Thyroid gland (tissue), 4 donors: ENCODE results near the gene CD8A. TPM values are rescaled to one million over a fixed set of nuclear protein-coding genes. Genes with fewer than 3 reads are reported as not detected.

Experiments
- DNase-seq, 2 donors: peaks; one replicate each; pipeline ENCODE4 v3.0.0-alpha.2; 2019
- H3K27ac ChIP-seq, 3 donors: fragments of 200-600 bp; sonication (generic); 1 replicate in 2 of 3; 2 replicates in 1 of 3; pipeline ENCODE4 v1.5.1; 2016 to 2019; ENCODE audit warnings: mild to moderate bottlenecking in 1 of 3, moderate library complexity in 1 of 3
- H3K27me3 ChIP-seq: fragments of 200-600 bp; sonication (generic); one replicate; pipeline ENCODE4 v1.5.1; 2019
- H3K36me3 ChIP-seq, 2 donors: fragments of 200-600 bp; sonication (generic); one replicate each; pipeline ENCODE4 v1.5.1; 2016 to 2019
- H3K4me1 ChIP-seq, 2 donors: fragments of 200-600 bp; sonication (generic); one replicate each; pipeline ENCODE4 v1.5.1; 2017 to 2019
- H3K4me3 ChIP-seq, 3 donors: fragments of 200-600 bp; sonication (generic); replicated peaks in 1 of 3; 1 replicate in 2 of 3; 2 replicates in 1 of 3; pipeline ENCODE4 v1.5.1; 2016; ENCODE audit warnings: mild to moderate bottlenecking in 1 of 3
- H3K9me3 ChIP-seq: fragments of 200-600 bp; sonication (generic); one replicate; pipeline ENCODE4 v1.5.1; 2017
- CTCF ChIP-seq, 6 experiments: fragments of 200-600 bp in 3 of 6; fragments of 450-650 bp in 3 of 6; sonication (generic) in 3 of 6; IDR thresholded peaks; one replicate each; pipeline ENCODE4 v1.5.1; 2016 to 2019; ENCODE audit warnings: antibody characterized with exemption in 6 of 6, mild to moderate bottlenecking in 2 of 6, inconsistent platforms in 1 of 6, moderate library complexity in 1 of 6
- POLR2A ChIP-seq, 2 donors: fragments of 450-650 bp; IDR thresholded peaks; one replicate each; pipeline ENCODE4 v1.6.1; 2017; ENCODE audit warnings: antibody characterized with exemption in 2 of 2, mild to moderate bottlenecking in 2 of 2, moderate library complexity in 1 of 2
- WGBS, 2 donors: methylation state at CpG; one replicate each; pipeline ENCODE4 v1.1.5; 2017; 5-methylcytosine and 5-hydroxymethylcytosine counted together
- intact Hi-C: fragments of 100-400 bp; cut with DNase I; formaldehyde crosslinking; loops from one replicate; pipeline ENCODE4 v1.15.1; 2023
- total RNA-seq, 4 donors: library from RNA; depleted of rRNA; stranded (reverse); fragments of >200 nt; gene quantifications; one replicate each; pipeline ENCODE4 v1.2.3, GENCODE V29; 2016

Gene CD8A
- total RNA-seq, 4 donors from 2014 or later: 1.2 to 4.3 (median 2.3) TPM

GRCh38 chr2:86807468-86808275 is 17.0 kb upstream of the CD8A start:
- Histone ChIP-seq H3K9me3 (no peaks in the 10 kb centered on the region), H3K36me3 (no peaks in the 10 kb centered on the region), H3K27ac (peak overlapping the region in 2 of 3 donors; percentile 27 to 74), H3K4me1 (peaks cover 0 to 29% of the 10 kb centered on the region in 2 donors), H3K4me3 (peak overlapping the region; percentile 34 to 53 (median 35)), H3K27me3 (peaks cover 5% of the 10 kb centered on the region)
- intact Hi-C loops: no loop called here
- DNase-seq: peak; percentile 79 to 80
- 1% methylated on average over 33 to 39 of the region's 51 CpGs for WGBS, 2 donors
- TF ChIP-seq POLR2A (IDR thresholded peaks at IDR 0.05) (no peak), CTCF (IDR thresholded peaks at IDR 0.05) (no peak)

- no peak for TF ChIP-seq CTCF (IDR thresholded peaks at IDR 0.05)
- TF ChIP-seq POLR2A (IDR thresholded peaks at IDR 0.05): no peak
- H3K27me3 ChIP-seq: peaks cover 5% of the 10 kb centered on the region
- H3K4me1 ChIP-seq: peaks cover 0 to 29% of the 10 kb centered on the region in 2 donors
- H3K9me3 ChIP-seq: no peaks in the 10 kb centered on the region
- peak in 1 of 2 donors; percentile 26 for DNase-seq
- 17 to 25% methylated on average over 11 of the region's 11 CpGs for WGBS, 2 donors
- H3K27ac ChIP-seq: peak overlapping the region in 1 of 3 donors; percentile 74
- H3K4me3 ChIP-seq: peak overlapping the region; percentile 34 to 53 (median 35)
- H3K36me3 ChIP-seq: no peaks in the 10 kb centered on the region
- intact Hi-C loops: no loop called here
These were observed 16.4 kb upstream of the CD8A start for GRCh38 chr2:86807133-86807467.

- WGBS, 2 donors: 81 to 89% methylated on average over 20 to 21 of the region's 21 CpGs
- H3K36me3 ChIP-seq: no peaks in the 10 kb centered on the region
- peaks cover 5% of the 10 kb centered on the region for H3K27me3 ChIP-seq
- H3K4me1 ChIP-seq: peaks cover 0 to 29% of the 10 kb centered on the region in 2 donors
- TF ChIP-seq CTCF (IDR thresholded peaks at IDR 0.05): no peak
- TF ChIP-seq POLR2A (IDR thresholded peaks at IDR 0.05): no peak
- no peak overlapping the region for H3K27ac ChIP-seq
- no peak for DNase-seq
- no peak overlapping the region for H3K4me3 ChIP-seq
- no peaks in the 10 kb centered on the region for H3K9me3 ChIP-seq
- intact Hi-C loops: no loop called here
These were observed 15.5 kb upstream of the CD8A start for GRCh38 chr2:86806059-86806857.

- intact Hi-C loops: no loop called here
- H3K27ac ChIP-seq: no peak overlapping the region
- no peaks in the 10 kb centered on the region for H3K36me3 ChIP-seq
- H3K4me1 ChIP-seq: no peaks in the 10 kb centered on the region
- H3K9me3 ChIP-seq: no peaks in the 10 kb centered on the region
- no peak overlapping the region for H3K4me3 ChIP-seq
- no peak for DNase-seq
- 90 to 95% methylated on average over 2 of the region's 2 CpGs for WGBS, 2 donors
- TF ChIP-seq CTCF (IDR thresholded peaks at IDR 0.05) (no peak), POLR2A (IDR thresholded peaks at IDR 0.05) (no peak)
- H3K27me3 ChIP-seq: no peaks in the 10 kb centered on the region
These were observed 10.3 kb upstream of the CD8A start for GRCh38 chr2:86800856-86801567.
